GM23248 (cell line): ENCODE results near the gene RANBP10. TPM values are rescaled to one million over a fixed set of nuclear protein-coding genes. Genes with fewer than 3 reads are reported as not detected.
A peak's percentile ranks its signal among the peaks of the same experiment; 100 is the strongest.

Experiments
- DNase-seq: peaks from one replicate; pipeline ENCODE4 v3.0.0-alpha.2; 2015
- H2AFZ ChIP-seq: fragments of 200-600 bp; sonication (generic); 2 replicates; pipeline ENCODE4 v1.6.1; 2016; ENCODE audit warnings: antibody characterized with exemption
- H3F3A ChIP-seq: fragments of 200-600 bp; sonication (generic); 2 replicates; pipeline ENCODE4 v1.6.1; 2016; ENCODE audit warnings: mild to moderate bottlenecking, antibody characterized with exemption, mixed run types; ENCODE audit not compliant: insufficient read depth
- H3K27ac ChIP-seq: fragments of 200-600 bp; sonication (generic); 2 replicates; pipeline ENCODE4 v1.5.1; 2016; ENCODE audit warnings: mild to moderate bottlenecking
- H3K27me3 ChIP-seq: fragments of 200-600 bp; sonication (generic); replicated peaks from 2 replicates; pipeline ENCODE4 v1.6.1; 2016; ENCODE audit warnings: mild to moderate bottlenecking; ENCODE audit not compliant: insufficient read depth
- H3K36me3 ChIP-seq: fragments of 200-600 bp; sonication (generic); 2 replicates; pipeline ENCODE4 v1.6.1; 2016; ENCODE audit warnings: low read depth, mild to moderate bottlenecking
- H3K4me1 ChIP-seq: fragments of 200-600 bp; sonication (generic); 2 replicates; pipeline ENCODE4 v1.6.1; 2016; ENCODE audit warnings: mild to moderate bottlenecking; ENCODE audit not compliant: insufficient read depth
- H3K4me2 ChIP-seq: fragments of 200-600 bp; sonication (generic); one replicate; pipeline ENCODE4 v1.6.1; 2016; ENCODE audit warnings: mild to moderate bottlenecking; ENCODE audit not compliant: unreplicated experiment
- H3K4me3 ChIP-seq: fragments of 200-600 bp; sonication (generic); 2 replicates; pipeline ENCODE4 v1.5.1; 2016; ENCODE audit warnings: mild to moderate bottlenecking
- H3K79me2 ChIP-seq: fragments of 200-600 bp; sonication (generic); 2 replicates; pipeline ENCODE4 v1.6.1; 2016; ENCODE audit warnings: mild to moderate bottlenecking; ENCODE audit not compliant: insufficient read depth
- H3K9ac ChIP-seq: fragments of 200-600 bp; sonication (generic); 2 replicates; pipeline ENCODE4 v1.6.1; 2016; ENCODE audit warnings: mild to moderate bottlenecking
- H3K9me2 ChIP-seq: fragments of 200-600 bp; sonication (generic); 2 replicates; pipeline ENCODE4 v1.6.1; 2016; ENCODE audit warnings: mixed run types, mild to moderate bottlenecking, moderate library complexity; ENCODE audit not compliant: insufficient read depth
- H3K9me3 ChIP-seq: fragments of 200-600 bp; sonication (generic); one replicate; pipeline ENCODE4 v1.6.1; 2017; ENCODE audit warnings: low read depth
- H4K20me1 ChIP-seq: fragments of 200-600 bp; sonication (generic); 2 replicates; pipeline ENCODE4 v1.6.0; 2016; ENCODE audit not compliant: insufficient read depth
- EZH2 ChIP-seq: fragments of 200-600 bp; sonication (generic); IDR thresholded peaks from 2 replicates; pipeline ENCODE4 v1.6.1; 2018; ENCODE audit warnings: antibody characterized with exemption, mild to moderate bottlenecking; ENCODE audit not compliant: insufficient read depth, poor library complexity, severe bottlenecking
- EZH2phosphoT487 ChIP-seq: fragments of 200-600 bp; sonication (generic); IDR thresholded peaks from 2 replicates; pipeline ENCODE4 v1.6.1; 2018; ENCODE audit warnings: antibody characterized with exemption, moderate library complexity, mild to moderate bottlenecking, low read depth; ENCODE audit not compliant: insufficient read depth
- WGBS, 2 experiments: methylation state at CpG; one replicate each; pipeline ENCODE4 v1.1.6; 2015 to 2017; ENCODE audit warnings: low lambda C conversion rate in 2 of 2, low coverage in 1 of 2; ENCODE audit errors: missing lambda C conversion rate in 2 of 2; 5-methylcytosine and 5-hydroxymethylcytosine counted together
- in situ Hi-C: fragments of 300-500 bp; cut with MboI; formaldehyde crosslinking; loops from 2 replicates; pipeline ENCODE4 v1.15.0; 2020
- polyA plus RNA-seq: library from polyadenylated mRNA; unstranded; fragments of >200 nt; fragmentation: Nextera tagmentation; extraction: Ambion mirVana; gene quantifications from 2 replicates; pipeline ENCODE4 v1.2.1, GENCODE V29; 2016
- total RNA-seq: library from RNA; depleted of rRNA; stranded (reverse); fragments of >200 nt; shearing (Covaris generic); gene quantifications from 2 replicates; pipeline ENCODE4 v1.2.3, GENCODE V29; 2014

Gene RANBP10
- total and polyA plus RNA-seq, 2 experiments from 2014 or later = 2.4 to 5.8 TPM

GRCh38 chr16:67730326-67730725 lies 76.0 kb downstream of the RANBP10 start:
- H4K20me1 ChIP-seq = no peaks in the 10 kb centered on the region
- no peak overlapping the region for H3K9ac ChIP-seq
- no peak for TF ChIP-seq EZH2phosphoT487
- TF ChIP-seq EZH2 = no peak
- no peaks in the 10 kb centered on the region for H3K9me3 ChIP-seq
- H3K27ac ChIP-seq = no peak overlapping the region
- H3K4me2 ChIP-seq = no peak overlapping the region
- H3K79me2 ChIP-seq = no peaks in the 10 kb centered on the region
- no peaks in the 10 kb centered on the region for H3K4me1 ChIP-seq
- no peaks in the 10 kb centered on the region for H3K36me3 ChIP-seq
- H3F3A ChIP-seq = no peaks in the 10 kb centered on the region
- no peaks in the 10 kb centered on the region for H3K9me2 ChIP-seq
- WGBS, 2 experiments = 95 to 97% methylated on average over 6 of the region's 6 CpGs
- no peak overlapping the region for H2AFZ ChIP-seq
- no peak for DNase-seq
- in situ Hi-C loops = no loop called here
- H3K4me3 ChIP-seq = no peak overlapping the region
- no peaks in the 10 kb centered on the region for H3K27me3 ChIP-seq

GRCh38 chr16:67729636-67730248 lies 76.6 kb downstream of the RANBP10 start:
- WGBS, 2 experiments = 98 to 100% methylated on average over 14 of the region's 14 CpGs
- in situ Hi-C loops = no loop called here

DNA sequence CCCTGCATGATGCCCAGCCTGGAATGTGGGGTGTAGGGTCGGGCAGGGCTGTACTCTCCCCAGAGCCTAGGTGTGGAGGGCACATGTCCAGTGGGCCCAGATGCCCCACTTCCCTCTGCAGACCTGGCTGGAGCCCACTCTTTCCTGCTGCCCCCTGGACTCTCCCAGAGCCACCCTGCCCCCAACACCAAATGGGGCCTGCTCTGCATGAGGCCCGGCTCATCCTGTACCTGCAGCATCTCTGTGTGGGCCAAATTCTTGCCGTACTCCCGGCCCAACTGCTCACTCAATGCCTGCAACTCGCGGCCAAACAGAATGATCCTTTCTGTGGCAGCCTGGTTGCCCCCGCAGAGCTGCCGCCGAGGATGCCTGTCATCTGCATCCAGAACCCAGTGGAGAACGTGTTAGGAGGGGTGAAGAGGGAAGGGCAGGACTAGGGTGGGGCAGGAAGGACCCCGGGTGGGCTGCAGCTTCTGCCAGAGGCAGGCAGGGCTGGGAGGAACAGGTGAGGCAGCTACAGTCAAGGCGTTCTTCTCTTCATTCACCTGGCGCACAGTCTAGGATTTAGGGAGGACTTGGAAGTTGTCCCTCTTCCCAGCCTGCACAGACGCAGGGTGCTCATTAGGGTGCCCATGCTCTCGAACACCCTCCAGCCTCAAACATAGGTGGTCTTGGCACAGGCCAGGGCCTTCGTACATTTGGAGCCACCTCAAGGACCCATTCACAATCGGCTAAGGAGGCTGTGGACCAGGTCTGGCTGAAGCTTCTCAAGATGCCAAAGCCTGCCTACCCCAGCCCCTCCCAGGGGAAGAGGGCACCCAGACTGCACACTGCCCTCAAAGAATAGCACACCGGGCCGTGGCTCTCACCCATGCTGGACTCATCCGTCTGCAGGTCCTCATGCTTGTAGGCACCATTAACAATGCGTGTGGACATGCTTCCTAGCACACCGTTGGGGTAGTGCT lies 78.6 kb downstream of the RANBP10 start:
- in situ Hi-C loops = no loop called here
- Histone ChIP-seq H4K20me1 (no peaks in the 10 kb centered on the region), H3K27ac (no peak overlapping the region), H3K4me2 (no peak overlapping the region), H3K79me2 (no peaks in the 10 kb centered on the region), H3K4me3 (no peak overlapping the region), H3K9me3 (no peaks in the 10 kb centered on the region), H3K9me2 (no peaks in the 10 kb centered on the region), H3F3A (peaks cover 8% of the 10 kb centered on the region; the same call in 1 of the 2 replicates), H2AFZ (no peak overlapping the region), H3K9ac (no peak overlapping the region), H3K36me3 (no peaks in the 10 kb centered on the region), H3K27me3 (no peaks in the 10 kb centered on the region), H3K4me1 (peaks cover 8% of the 10 kb centered on the region)
- no peak for TF ChIP-seq EZH2
- no peak for DNase-seq
- WGBS, 2 experiments = 93 to 95% methylated on average over 22 of the region's 22 CpGs

More at GRCh38 chr16:67729636-67730248, 76.6 kb downstream of the RANBP10 start:
- no peaks in the 10 kb centered on the region for H3K79me2 ChIP-seq
- H3K4me2 ChIP-seq = no peak overlapping the region
- DNase-seq = no peak
- H3K36me3 ChIP-seq = no peaks in the 10 kb centered on the region
- H3F3A ChIP-seq = no peaks in the 10 kb centered on the region
- TF ChIP-seq EZH2 = no peak
- TF ChIP-seq EZH2phosphoT487 = no peak
- H4K20me1 ChIP-seq = no peaks in the 10 kb centered on the region
- no peaks in the 10 kb centered on the region for H3K4me1 ChIP-seq
- H3K9ac ChIP-seq = no peak overlapping the region
- H3K27me3 ChIP-seq = no peaks in the 10 kb centered on the region
- no peak overlapping the region for H3K4me3 ChIP-seq
- no peaks in the 10 kb centered on the region for H3K9me3 ChIP-seq
- no peak overlapping the region for H3K27ac ChIP-seq
- no peaks in the 10 kb centered on the region for H3K9me2 ChIP-seq
- no peak overlapping the region for H2AFZ ChIP-seq

DNA sequence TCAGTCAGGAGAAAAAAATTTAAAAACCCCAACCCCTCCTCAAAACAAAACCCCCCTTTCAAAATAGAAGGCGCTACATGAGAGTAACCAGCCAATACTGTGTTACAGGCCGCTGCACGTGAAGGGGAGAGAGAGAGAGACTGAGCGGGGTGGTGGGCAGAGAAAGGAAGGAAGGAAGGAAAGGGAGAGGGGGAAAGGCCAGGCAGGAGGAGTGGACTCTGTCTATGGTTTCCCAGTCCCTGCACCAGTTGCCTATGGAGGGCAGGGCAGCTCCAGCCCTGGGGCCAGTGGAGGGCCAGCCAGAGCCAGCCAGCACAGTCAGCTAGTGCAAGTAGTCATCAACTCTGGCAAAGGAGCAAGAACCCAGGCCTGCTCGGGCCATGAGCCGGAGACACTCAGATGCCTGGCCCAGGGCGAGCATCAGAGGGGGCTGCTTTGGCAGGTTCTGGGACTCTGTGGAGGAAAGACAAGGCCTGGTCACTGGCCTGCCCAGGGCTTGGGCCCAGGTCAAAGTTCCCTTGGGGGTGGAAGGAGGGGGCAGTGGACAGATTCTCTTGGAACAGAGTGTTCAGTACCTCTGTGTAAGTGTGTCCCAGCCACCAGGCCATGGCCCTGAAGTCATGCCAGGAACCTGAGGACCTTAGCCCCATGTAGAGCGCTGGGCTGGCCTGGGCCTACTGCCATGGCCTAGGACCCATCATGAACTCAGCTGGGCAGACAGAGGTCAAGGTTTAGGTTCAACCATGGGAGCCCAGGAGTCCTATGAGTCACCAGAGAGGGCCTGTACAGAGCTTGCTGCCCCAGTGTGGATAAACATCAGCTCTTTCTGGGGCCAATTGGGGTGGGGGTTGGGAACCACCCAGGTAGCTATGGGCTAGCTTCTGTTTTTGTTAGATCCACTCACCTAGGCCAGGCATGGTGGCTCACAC lies 80.0 kb downstream of the RANBP10 start:
- no peaks in the 10 kb centered on the region for H3K27me3 ChIP-seq
- H3K9me2 ChIP-seq = no peaks in the 10 kb centered on the region
- H3K9me3 ChIP-seq = no peaks in the 10 kb centered on the region
- DNase-seq = peak; percentile 62
- no peaks in the 10 kb centered on the region for H3K36me3 ChIP-seq
- WGBS, 2 experiments = 92 to 95% methylated on average over 8 of the region's 8 CpGs
- H3K27ac ChIP-seq = peak overlapping the region; percentile 12; the same call in 1 of the 2 replicates
- H2AFZ ChIP-seq = no peak overlapping the region
- TF ChIP-seq EZH2 (no peak), EZH2phosphoT487 (no peak)
- peaks cover 12% of the 10 kb centered on the region; the same call in 1 of the 2 replicates for H3F3A ChIP-seq
- H3K4me2 ChIP-seq = no peak overlapping the region
- H3K4me3 ChIP-seq = no peak overlapping the region
- in situ Hi-C loops = no loop called here
- H4K20me1 ChIP-seq = no peaks in the 10 kb centered on the region
- H3K4me1 ChIP-seq = peaks cover 12% of the 10 kb centered on the region
- H3K79me2 ChIP-seq = no peaks in the 10 kb centered on the region
- no peak overlapping the region for H3K9ac ChIP-seq
